ENCODE results near the gene CHKB. TPM values are rescaled to one million over a fixed set of nuclear protein-coding genes. Genes with fewer than 3 reads are reported as not detected.
"Not testable (repeated sequence)": the region's sequence is repeated elsewhere in the genome, so short reads cannot be mapped to it uniquely, and the experiment has no call there.

Gene CHKB
- total RNA-seq, 8 experiments from 2014 or later: 19.0 to 71.7 (median 33.1) TPM

- in situ Hi-C loops (cut with MboI; ENCODE audit: low pct_unique_long_range_greater_than_20kb in 2 of 9, low sequenced_read_pairs in 9 of 9, unreplicated experiment in 9 of 9): no loop called here
- peak in 1 of 8 experiments; percentile 7 for ATAC-seq (replicated peaks in 6 of 8)
- H3K27ac ChIP-seq: no peak overlapping the region
- WGBS, 10 experiments: 7 to 60% (median 27%) methylated on average over 4 to 14 of the region's 18 CpGs
- H3K4me3 ChIP-seq: no peak overlapping the region
- peaks cover 3 to 10% of the 10 kb centered on the region in 2 donors for H3K4me1 ChIP-seq (replicated peaks in 1 of 2)
Measured at GRCh38 chr22:50621948-50622722, 39.5 kb upstream of the CHKB start.

- WGBS, 10 experiments: 5 to 100% (median 40%) methylated on average over 1 to 9 of the region's 10 CpGs; no CpG with 5 or more reads in 1 of the 10 experiments
Measured at GRCh38 chr22:50621356-50621880, 38.8 kb upstream of the CHKB start.

GRCh38 chr22:50620593-50621355 lies 38.1 kb upstream of the CHKB start:
- Histone ChIP-seq H3K4me3 (peak overlapping the region; percentile 17 to 33 (median 23)), H3K27ac (peak overlapping the region in 1 of 2 donors; percentile 29), H3K4me1 (replicated peaks in 1 of 2) (peaks cover 3 to 10% of the 10 kb centered on the region in 2 donors)
- peak; percentile 81 to 93 (median 88) for ATAC-seq (replicated peaks in 6 of 8)
- in situ Hi-C loops (cut with MboI; ENCODE audit: low pct_unique_long_range_greater_than_20kb in 2 of 9, low sequenced_read_pairs in 9 of 9, unreplicated experiment in 9 of 9): no loop called here
- WGBS, 10 experiments: 4 to 36% (median 25%) methylated on average over 2 to 17 of the region's 25 CpGs; no CpG with 5 or more reads in 1 of the 10 experiments

More at GRCh38 chr22:50621356-50621880, 38.8 kb upstream of the CHKB start:
- peak in 4 of 8 experiments; percentile 1 to 41 (median 8) for ATAC-seq (replicated peaks in 6 of 8)
- no peak overlapping the region for H3K27ac ChIP-seq
- in situ Hi-C loops (cut with MboI; ENCODE audit: low pct_unique_long_range_greater_than_20kb in 2 of 9, low sequenced_read_pairs in 9 of 9, unreplicated experiment in 9 of 9): no loop called here
- H3K4me3 ChIP-seq: peak overlapping the region in 1 of 5 donors; percentile 33
- H3K4me1 ChIP-seq (replicated peaks in 1 of 2): peaks cover 3 to 10% of the 10 kb centered on the region in 2 donors

DNA sequence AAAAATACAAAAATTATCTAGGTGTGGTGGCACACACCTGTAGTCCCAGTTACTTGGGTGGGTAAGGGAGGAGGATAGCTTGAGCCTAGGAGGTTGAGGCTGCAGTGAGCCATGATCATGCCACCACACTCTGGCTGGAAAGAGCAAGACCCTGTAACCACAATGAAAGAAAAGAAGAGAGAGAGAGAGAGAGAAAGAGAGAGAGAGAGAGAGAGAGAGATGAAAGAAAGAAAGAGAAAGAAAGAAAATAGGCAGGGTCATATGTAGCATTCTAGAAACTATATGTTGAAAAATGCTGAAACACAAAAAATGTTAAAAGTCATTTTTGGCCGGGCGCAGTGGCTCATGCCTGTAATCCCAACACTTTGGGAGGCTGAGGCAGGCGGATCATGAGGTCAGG lies 31.6 kb upstream of the CHKB start:
- WGBS, 10 experiments: 40 to 94% (median 83%) methylated on average over 1 to 3 of the region's 3 CpGs; no CpG with 5 or more reads in 1 of the 10 experiments
- H3K4me3 ChIP-seq; in situ Hi-C loops (cut with MboI; ENCODE audit: low pct_unique_long_range_greater_than_20kb in 2 of 9, low sequenced_read_pairs in 9 of 9, unreplicated experiment in 9 of 9); H3K4me1 ChIP-seq (replicated peaks in 1 of 2); H3K27ac ChIP-seq; ATAC-seq (replicated peaks in 6 of 8): not testable (repeated sequence)

- ATAC-seq (replicated peaks in 6 of 8): no peak
- no peak overlapping the region for H3K27ac ChIP-seq
- no peaks in the 10 kb centered on the region for H3K4me1 ChIP-seq (replicated peaks in 1 of 2)
- 20 to 97% (median 75%) methylated on average over 1 to 15 of the region's 22 CpGs; no CpG with 5 or more reads in 1 of the 10 experiments for WGBS, 10 experiments
- H3K4me3 ChIP-seq: no peak overlapping the region
- in situ Hi-C loops (cut with MboI; ENCODE audit: low pct_unique_long_range_greater_than_20kb in 2 of 9, low sequenced_read_pairs in 9 of 9, unreplicated experiment in 9 of 9): no loop called here
Measured at GRCh38 chr22:50613291-50613981, 30.8 kb upstream of the CHKB start.

DNA sequence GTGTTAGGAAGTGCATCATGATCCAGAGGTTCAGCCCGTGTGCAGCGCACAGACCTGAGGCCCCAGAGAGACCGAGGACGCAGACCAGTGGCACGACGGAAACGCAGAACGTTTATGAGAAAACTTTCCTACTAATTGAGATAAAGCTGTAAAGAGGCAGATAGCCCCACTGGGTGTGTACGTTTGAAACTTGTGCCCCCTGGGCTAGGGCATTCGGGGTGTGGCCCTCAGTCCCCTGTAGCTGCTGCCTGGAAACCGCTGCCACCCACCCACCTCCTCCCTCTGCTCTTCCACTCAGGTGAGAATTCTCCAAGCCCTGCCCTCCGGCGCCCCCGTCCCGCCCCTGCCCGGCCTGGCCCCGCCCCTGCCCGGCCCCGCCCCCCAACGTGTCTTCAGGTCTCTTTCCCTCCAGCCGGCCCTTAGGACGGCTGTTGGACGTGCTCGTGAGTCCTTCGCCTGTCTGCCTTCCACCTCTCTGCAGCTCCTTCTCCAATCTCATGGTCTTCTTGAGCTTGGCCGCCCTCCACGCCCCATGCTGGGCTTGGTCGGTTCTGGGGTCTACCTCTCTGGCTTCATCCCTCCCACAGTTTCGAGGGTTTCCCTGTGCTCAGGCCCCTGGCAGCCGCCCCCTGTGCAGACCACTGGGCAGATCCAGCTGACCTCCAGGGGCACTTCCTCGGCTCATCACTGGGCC lies 30.0 kb upstream of the CHKB start:
- 0 to 100% (median 47%) methylated on average over 1 to 8 of the region's 31 CpGs; no CpG with 5 or more reads in 5 of the 10 experiments for WGBS, 10 experiments
- in situ Hi-C loops (cut with MboI; ENCODE audit: low pct_unique_long_range_greater_than_20kb in 2 of 9, low sequenced_read_pairs in 9 of 9, unreplicated experiment in 9 of 9): no loop called here
- peak in 7 of 8 experiments; percentile 19 to 66 (median 42) for ATAC-seq (replicated peaks in 6 of 8)
- H3K4me1 ChIP-seq (replicated peaks in 1 of 2): no peaks in the 10 kb centered on the region
- no peak overlapping the region for H3K27ac ChIP-seq
- H3K4me3 ChIP-seq: no peak overlapping the region

GRCh38 chr22:50612168-50612527 lies 29.5 kb upstream of the CHKB start:
- no peaks in the 10 kb centered on the region for H3K4me1 ChIP-seq (replicated peaks in 1 of 2)
- no peak overlapping the region for H3K27ac ChIP-seq
- 47 to 100% (median 59%) methylated on average over 1 to 6 of the region's 6 CpGs; no CpG with 5 or more reads in 4 of the 10 experiments for WGBS, 10 experiments
- in situ Hi-C loops (cut with MboI; ENCODE audit: low pct_unique_long_range_greater_than_20kb in 2 of 9, low sequenced_read_pairs in 9 of 9, unreplicated experiment in 9 of 9): no loop called here
- peak in 2 of 8 experiments; percentile 8 to 10 for ATAC-seq (replicated peaks in 6 of 8)
- no peak overlapping the region for H3K4me3 ChIP-seq

DNA sequence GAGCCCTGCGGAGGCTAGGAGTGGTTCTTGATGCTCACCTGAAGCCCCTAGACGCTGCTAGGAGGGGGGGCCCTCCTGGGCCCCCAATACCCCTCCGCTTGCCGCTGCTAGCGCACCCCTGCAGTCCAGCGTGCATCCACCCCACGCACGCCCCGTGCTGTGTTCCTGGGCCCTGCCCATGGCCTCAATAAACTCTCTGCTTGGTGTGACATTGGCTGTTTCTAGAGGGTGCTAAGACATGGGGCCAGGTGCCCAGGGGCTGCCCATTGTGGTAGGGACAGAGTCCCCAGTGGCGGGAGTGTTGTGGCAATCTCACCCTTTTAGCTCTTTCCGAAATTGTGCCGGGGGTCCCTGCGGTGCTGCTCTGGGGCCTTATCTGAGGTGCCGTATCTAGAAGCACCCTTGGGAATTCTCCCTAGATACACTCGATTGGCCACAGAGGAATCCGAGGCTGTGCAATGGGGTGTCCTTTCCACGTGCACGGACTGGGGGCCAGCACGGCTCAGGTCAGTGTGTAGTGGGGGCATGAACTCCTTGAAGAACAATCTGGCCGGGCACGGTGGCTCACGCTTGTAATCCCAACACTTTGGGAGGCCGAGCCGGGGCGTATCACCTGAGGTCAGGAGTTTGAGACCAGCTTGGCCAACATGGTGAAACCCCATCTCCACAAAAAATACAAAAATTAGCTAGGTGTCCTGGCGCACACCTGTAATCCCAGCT lies 28.9 kb upstream of the CHKB start:
- Histone ChIP-seq H3K4me1 (replicated peaks in 1 of 2) (no peaks in the 10 kb centered on the region), H3K4me3 (no peak overlapping the region), H3K27ac (no peak overlapping the region)
- 52 to 100% (median 79%) methylated on average over 1 to 5 of the region's 26 CpGs; no CpG with 5 or more reads in 6 of the 10 experiments for WGBS, 10 experiments
- in situ Hi-C loops (cut with MboI; ENCODE audit: low pct_unique_long_range_greater_than_20kb in 2 of 9, low sequenced_read_pairs in 9 of 9, unreplicated experiment in 9 of 9): no loop called here
- ATAC-seq (replicated peaks in 6 of 8): no peak

DNA sequence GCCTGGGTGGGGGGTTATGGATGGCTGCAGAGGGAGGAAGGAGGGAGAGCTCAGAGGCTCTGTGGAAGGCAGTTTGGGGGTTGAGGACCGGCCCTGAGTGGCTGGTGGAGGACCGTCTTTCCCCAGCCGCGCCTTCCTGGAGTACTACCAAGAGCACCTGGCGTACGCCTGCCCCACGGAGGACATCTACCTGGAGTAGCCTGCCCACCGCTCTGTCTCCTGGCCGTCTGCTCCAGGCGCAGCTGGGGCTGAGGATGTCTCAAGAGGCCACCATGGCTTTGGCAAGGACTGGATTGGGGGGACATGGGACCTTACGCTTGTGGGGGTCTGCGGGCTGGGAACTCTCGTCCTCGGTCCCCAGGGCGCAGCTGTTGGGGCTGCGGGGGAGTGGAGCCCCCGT lies 27.9 kb upstream of the CHKB start:
- in situ Hi-C loops (cut with MboI; ENCODE audit: low pct_unique_long_range_greater_than_20kb in 2 of 9, low sequenced_read_pairs in 9 of 9, unreplicated experiment in 9 of 9): no loop called here
- ATAC-seq (replicated peaks in 6 of 8): peak in 1 of 8 experiments; percentile 5
- no peak overlapping the region for H3K4me3 ChIP-seq

DNA sequence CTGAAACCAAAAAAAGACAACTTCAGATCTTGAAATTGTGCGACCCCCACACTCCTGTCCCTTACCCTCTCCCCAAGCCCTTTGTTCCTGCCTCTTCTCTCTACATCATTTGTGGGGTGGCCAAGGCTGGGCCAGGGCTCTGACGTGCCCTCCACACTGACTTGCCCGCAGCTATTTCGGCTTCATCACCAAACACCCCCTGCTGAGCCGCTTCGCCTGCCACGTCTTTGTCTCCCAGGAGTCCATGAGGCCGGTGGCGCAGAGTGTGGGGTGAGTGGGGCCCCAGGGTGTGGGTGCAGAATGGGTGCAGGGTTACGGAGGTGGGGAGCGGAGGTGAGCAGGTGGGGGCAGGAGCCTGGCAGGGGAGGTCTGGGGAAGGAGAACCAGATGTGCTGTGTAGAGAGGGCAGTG lies 27.4 kb upstream of the CHKB start:
- ATAC-seq (replicated peaks in 6 of 8): no peak
- Histone ChIP-seq H3K27ac (no peak overlapping the region), H3K4me1 (replicated peaks in 1 of 2) (no peaks in the 10 kb centered on the region), H3K4me3 (no peak overlapping the region)
- in situ Hi-C loops (cut with MboI; ENCODE audit: low pct_unique_long_range_greater_than_20kb in 2 of 9, low sequenced_read_pairs in 9 of 9, unreplicated experiment in 9 of 9): no loop called here
- 0 to 38% methylated on average over 1 to 4 of the region's 11 CpGs; no CpG with 5 or more reads in 8 of the 10 experiments for WGBS, 10 experiments

More for the DNA sequence above, 27.9 kb upstream of the CHKB start:
- WGBS, 10 experiments: 33 to 80% methylated on average over 1 of the region's 17 CpGs; no CpG with 5 or more reads in 8 of the 10 experiments
- Histone ChIP-seq H3K27ac (no peak overlapping the region), H3K4me1 (replicated peaks in 1 of 2) (no peaks in the 10 kb centered on the region)

DNA sequence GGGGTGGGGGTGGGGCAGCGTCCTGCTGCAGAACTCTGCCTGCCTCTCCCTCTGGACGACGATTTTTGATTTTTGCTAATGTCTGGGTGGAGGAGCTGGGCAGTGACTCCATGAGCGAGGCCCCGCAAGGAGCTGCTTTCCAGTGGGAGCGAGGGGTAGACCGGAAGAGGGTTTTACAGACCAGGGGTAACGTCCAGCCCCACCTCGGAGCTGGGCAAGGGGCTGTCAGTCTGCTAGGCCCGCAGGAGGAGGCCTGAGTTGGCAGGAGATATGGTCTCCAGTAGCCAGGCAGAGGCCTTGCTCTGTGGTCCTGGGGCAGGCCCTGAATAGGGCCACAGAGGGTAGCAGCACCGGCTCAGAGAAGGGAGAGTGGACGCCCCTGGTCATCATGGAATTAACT lies 26.9 kb upstream of the CHKB start:
- H3K4me3 ChIP-seq: no peak overlapping the region
- no peaks in the 10 kb centered on the region for H3K4me1 ChIP-seq (replicated peaks in 1 of 2)
- in situ Hi-C loops (cut with MboI; ENCODE audit: low pct_unique_long_range_greater_than_20kb in 2 of 9, low sequenced_read_pairs in 9 of 9, unreplicated experiment in 9 of 9): no loop called here
- no peak overlapping the region for H3K27ac ChIP-seq
- 0 to 77% (median 61%) methylated on average over 1 to 4 of the region's 12 CpGs; no CpG with 5 or more reads in 7 of the 10 experiments for WGBS, 10 experiments
- ATAC-seq (replicated peaks in 6 of 8): no peak

GRCh38 chr22:50608996-50609395 lies 26.3 kb upstream of the CHKB start:
- 82 to 88% methylated on average over 3 to 6 of the region's 10 CpGs; no CpG with 5 or more reads in 8 of the 10 experiments for WGBS, 10 experiments
- no peak for ATAC-seq (replicated peaks in 6 of 8)

More at GRCh38 chr22:50608996-50609395, 26.3 kb upstream of the CHKB start:
- H3K4me1 ChIP-seq (replicated peaks in 1 of 2): no peaks in the 10 kb centered on the region
- H3K27ac ChIP-seq: no peak overlapping the region
- in situ Hi-C loops (cut with MboI; ENCODE audit: low pct_unique_long_range_greater_than_20kb in 2 of 9, low sequenced_read_pairs in 9 of 9, unreplicated experiment in 9 of 9): no loop called here
- no peak overlapping the region for H3K4me3 ChIP-seq
